GM18909 (cell line): ENCODE data around the gene FGF14.
A peak's percentile ranks its signal among the peaks of the same experiment; 100 is the strongest.

Experiments
- ATAC-seq: cut with Tn5 transposase; IDR thresholded peaks from one replicate; pipeline ENCODE4 v1.9.1; 2021; ENCODE audit warnings: mild to moderate bottlenecking; ENCODE audit not compliant: unreplicated experiment, poor library complexity

Gene FGF14

GRCh38 chr13:101911752-101912151, 490.1 kb downstream of the FGF14 start:
- no peak for ATAC-seq

GRCh38 chr13:101903890-101904289, 498.0 kb downstream of the FGF14 start:
- ATAC-seq, result no peak

GRCh38 chr13:101898676-101899075, 503.2 kb downstream of the FGF14 start:
- ATAC-seq, result no peak

GRCh38 chr13:101896541-101896940, 505.3 kb downstream of the FGF14 start:
- ATAC-seq, result no peak

GRCh38 chr13:101893021-101893420, 508.8 kb downstream of the FGF14 start:
- no peak for ATAC-seq

- ATAC-seq, result no peak
These were observed 509.6 kb downstream of the FGF14 start for GRCh38 chr13:101892296-101892695.

- no peak for ATAC-seq
These were observed 520.3 kb downstream of the FGF14 start for GRCh38 chr13:101881593-101881992.

- ATAC-seq, result no peak
These were observed 521.3 kb downstream of the FGF14 start for GRCh38 chr13:101880581-101880980.

- no peak for ATAC-seq
These were observed 524.9 kb downstream of the FGF14 start for GRCh38 chr13:101876951-101877350.

GRCh38 chr13:101875717-101876393, 526.0 kb downstream of the FGF14 start:
- no peak for ATAC-seq

- ATAC-seq, result no peak
These were observed 526.8 kb downstream of the FGF14 start for GRCh38 chr13:101875091-101875490.

- ATAC-seq, result peak; percentile 94
These were observed 532.3 kb downstream of the FGF14 start for GRCh38 chr13:101869553-101869952.

GRCh38 chr13:101868585-101869469, 533.0 kb downstream of the FGF14 start:
- peak; percentile 47 for ATAC-seq

GRCh38 chr13:101866889-101867581, 534.8 kb downstream of the FGF14 start:
- ATAC-seq, result no peak

GRCh38 chr13:101858860-101859259, 543.0 kb downstream of the FGF14 start:
- ATAC-seq, result no peak

GRCh38 chr13:101846701-101847100, 555.1 kb downstream of the FGF14 start:
- ATAC-seq, result no peak

GRCh38 chr13:101846249-101846648, 555.6 kb downstream of the FGF14 start:
- ATAC-seq, result no peak

GRCh38 chr13:101845245-101846020, 556.4 kb downstream of the FGF14 start:
- ATAC-seq, result no peak

- ATAC-seq, result no peak
These were observed 560.1 kb downstream of the FGF14 start for GRCh38 chr13:101841698-101842097.

- ATAC-seq, result no peak
These were observed 563.5 kb downstream of the FGF14 start for GRCh38 chr13:101838323-101838722.
